ENCODE data around the gene BRSK2.
A peak's percentile ranks its signal among the peaks of the same experiment; 100 is the strongest.

BRSK2 gene

DNA sequence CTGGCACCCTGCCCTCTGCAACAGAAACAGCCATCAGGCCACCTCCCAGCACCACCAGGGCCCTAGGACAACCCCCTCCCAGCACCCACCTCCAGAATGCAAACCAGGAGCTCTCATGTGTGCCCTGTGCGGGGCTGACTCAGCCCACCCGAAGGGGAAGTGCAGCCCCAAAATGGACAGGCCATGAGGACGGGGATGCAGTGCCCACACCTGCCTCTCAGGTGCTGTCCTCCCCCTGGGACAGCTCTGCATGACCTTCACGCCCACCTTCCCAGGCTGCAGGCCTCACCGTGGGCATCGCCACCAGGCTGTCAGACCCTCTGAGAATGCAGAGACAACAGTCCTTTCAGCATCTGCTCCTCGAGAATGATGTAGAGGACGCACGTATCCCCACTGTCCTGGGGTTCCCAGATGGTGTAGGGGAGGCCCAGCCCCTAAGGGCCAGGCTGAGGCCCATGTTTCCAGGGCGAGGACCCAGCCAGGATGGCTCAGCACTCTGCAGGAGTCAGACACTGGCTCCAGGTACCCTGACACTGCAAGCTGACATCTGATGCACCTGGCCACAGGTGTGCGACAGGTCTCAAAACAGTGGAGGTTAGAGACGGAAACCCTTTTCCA lies 83.4 kb downstream of the BRSK2 start:
- Mint-ChIP-seq H3K27ac (no peak overlapping the region), H3K9me3 (no peaks in the 10 kb centered on the region), H3K36me3 (ENCODE audit: low read depth) (peaks cover 10% of the 10 kb centered on the region), H3K4me1 (peaks cover 8% of the 10 kb centered on the region), H3K4me3 (no peak overlapping the region), H3K27me3 (ENCODE audit: low read depth, poor library complexity) (no peaks in the 10 kb centered on the region)
- no peak for DNase-seq
- TF ChIP-seq, protein P1, sequence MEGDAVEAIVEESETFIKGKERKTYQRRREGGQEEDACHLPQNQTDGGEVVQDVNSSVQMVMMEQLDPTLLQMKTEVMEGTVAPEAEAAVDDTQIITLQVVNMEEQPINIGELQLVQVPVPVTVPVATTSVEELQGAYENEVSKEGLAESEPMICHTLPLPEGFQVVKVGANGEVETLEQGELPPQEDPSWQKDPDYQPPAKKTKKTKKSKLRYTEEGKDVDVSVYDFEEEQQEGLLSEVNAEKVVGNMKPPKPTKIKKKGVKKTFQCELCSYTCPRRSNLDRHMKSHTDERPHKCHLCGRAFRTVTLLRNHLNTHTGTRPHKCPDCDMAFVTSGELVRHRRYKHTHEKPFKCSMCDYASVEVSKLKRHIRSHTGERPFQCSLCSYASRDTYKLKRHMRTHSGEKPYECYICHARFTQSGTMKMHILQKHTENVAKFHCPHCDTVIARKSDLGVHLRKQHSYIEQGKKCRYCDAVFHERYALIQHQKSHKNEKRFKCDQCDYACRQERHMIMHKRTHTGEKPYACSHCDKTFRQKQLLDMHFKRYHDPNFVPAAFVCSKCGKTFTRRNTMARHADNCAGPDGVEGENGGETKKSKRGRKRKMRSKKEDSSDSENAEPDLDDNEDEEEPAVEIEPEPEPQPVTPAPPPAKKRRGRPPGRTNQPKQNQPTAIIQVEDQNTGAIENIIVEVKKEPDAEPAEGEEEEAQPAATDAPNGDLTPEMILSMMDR (IDR thresholded peaks at IDR 0.05), result no peak

DNA sequence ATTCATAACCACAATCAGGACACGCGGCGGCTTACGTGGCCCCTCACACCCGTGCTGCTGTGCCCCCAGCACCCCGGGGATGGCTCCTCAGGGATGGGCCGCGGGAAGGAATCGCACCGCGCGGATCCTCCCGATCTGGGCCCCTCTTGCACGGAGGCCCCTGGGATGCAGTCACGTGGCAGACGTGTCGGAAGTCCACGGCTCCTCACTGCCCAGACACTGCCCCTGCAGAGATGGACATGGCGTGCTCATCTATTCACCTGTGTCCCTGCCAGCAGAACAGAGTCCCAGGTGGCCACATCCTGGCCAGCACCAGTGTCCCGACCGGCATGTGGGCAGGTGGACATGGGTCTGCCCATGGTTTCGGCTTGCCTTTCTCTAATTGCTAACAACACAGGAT lies 84.1 kb downstream of the BRSK2 start:
- Mint-ChIP-seq H3K27me3 (ENCODE audit: low read depth, poor library complexity) (no peaks in the 10 kb centered on the region), H3K4me3 (no peak overlapping the region)
- no peak for DNase-seq

DNA sequence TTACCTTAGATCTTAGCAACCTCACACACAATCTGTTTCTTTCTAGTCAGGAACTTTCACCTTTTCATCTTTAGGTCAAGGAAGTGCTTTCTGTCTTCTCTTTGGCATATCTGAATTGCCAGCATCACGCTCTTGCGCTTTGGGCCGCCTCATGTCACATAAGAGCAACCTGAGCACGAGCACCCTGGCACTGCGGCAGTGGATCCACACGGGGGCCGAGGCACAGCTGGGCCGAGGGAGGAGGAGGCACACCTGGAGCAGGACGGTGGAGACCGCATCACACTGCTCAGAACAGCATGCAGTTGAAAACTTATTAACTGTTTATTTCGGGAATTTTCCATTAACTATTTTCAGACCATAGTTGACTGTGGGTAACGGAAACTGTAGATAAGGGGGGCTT lies 86.1 kb downstream of the BRSK2 start:
- H3K36me3 Mint-ChIP-seq (ENCODE audit: low read depth), result peaks cover 10% of the 10 kb centered on the region

More for the DNA sequence above, 84.1 kb downstream of the BRSK2 start:
- H3K27ac Mint-ChIP-seq, result peak overlapping the region; percentile 29
- peaks cover 9% of the 10 kb centered on the region for H3K4me1 Mint-ChIP-seq
- TF ChIP-seq, protein P1 (IDR thresholded peaks at IDR 0.05), result no peak
- peaks cover 10% of the 10 kb centered on the region for H3K36me3 Mint-ChIP-seq (ENCODE audit: low read depth)
- no peaks in the 10 kb centered on the region for H3K9me3 Mint-ChIP-seq

DNA sequence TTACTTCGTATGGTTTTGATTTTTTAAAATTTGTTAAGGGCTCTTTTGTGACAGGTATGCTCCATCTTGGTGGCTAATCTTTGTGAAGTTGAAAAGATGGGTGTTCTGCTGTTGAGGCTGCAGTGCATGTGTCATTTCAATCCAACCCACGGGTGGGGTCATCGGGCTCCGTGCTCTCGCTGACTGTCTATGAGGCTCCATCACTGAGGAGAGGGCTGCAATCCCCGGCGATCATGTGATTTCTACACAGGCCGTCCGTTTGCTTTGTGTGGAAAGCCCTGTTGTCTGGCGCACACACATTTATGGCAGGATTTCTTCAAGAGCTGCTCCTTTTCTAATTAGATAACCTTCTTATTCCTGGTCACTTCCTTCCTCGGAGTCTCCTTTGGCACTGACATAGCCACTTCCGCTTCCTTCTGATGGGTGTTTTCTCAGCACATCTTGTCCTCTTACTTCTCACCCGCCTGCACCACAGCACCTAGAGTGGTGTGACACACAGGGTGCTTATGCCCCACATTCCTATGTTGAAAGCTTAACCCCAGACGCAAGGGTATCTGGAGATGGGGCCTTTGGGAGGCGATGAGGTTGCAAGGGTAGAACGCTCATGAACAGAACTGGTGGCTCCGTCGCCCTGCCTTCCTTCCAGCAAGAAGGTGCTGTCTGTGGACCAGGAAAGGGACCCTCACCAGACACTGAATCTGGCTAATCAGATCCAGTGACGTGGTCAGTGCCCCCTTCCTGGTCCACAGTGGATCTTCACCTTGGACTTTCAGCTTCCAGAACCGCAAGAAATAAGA lies 87.4 kb downstream of the BRSK2 start:
- Mint-ChIP-seq H3K27me3 (ENCODE audit: low read depth, poor library complexity) (peaks cover 4% of the 10 kb centered on the region), H3K4me3 (no peak overlapping the region), H3K9me3 (no peaks in the 10 kb centered on the region), H3K4me1 (peaks cover 7% of the 10 kb centered on the region), H3K36me3 (ENCODE audit: low read depth) (peaks cover 10% of the 10 kb centered on the region), H3K27ac (peak overlapping the region; percentile 27)
- no peak for DNase-seq
- TF ChIP-seq, protein P1 (IDR thresholded peaks at IDR 0.05), result no peak

More for the DNA sequence above, 86.1 kb downstream of the BRSK2 start:
- no peak overlapping the region for H3K27ac Mint-ChIP-seq
- peaks cover 4% of the 10 kb centered on the region for H3K27me3 Mint-ChIP-seq (ENCODE audit: low read depth, poor library complexity)
- TF ChIP-seq, protein P1 (IDR thresholded peaks at IDR 0.05), result no peak
- H3K9me3 Mint-ChIP-seq, result no peaks in the 10 kb centered on the region
- no peak overlapping the region for H3K4me3 Mint-ChIP-seq
- DNase-seq, result no peak
- peaks cover 7% of the 10 kb centered on the region for H3K4me1 Mint-ChIP-seq

DNA sequence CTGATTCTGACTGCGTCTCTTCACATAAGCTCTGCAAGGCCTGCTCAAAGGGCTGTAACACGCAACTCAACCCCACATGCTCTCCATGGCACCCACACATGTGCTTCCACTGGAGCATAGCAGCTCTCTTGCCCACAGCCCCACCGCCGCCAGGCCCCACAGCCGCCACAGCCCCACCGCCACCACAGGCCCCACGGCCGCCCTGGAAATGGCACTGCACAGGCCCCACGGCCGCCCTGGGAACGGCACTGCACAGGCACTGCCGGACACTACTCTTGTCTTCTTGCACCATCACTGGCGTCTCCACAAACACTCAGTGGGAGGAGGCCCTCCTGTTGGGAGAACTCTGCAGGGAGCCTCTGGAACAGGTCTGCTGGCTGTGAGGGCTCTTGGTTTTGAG lies 88.3 kb downstream of the BRSK2 start:
- H3K4me1 Mint-ChIP-seq, result peaks cover 7% of the 10 kb centered on the region
- H3K27me3 Mint-ChIP-seq (ENCODE audit: low read depth, poor library complexity), result peaks cover 4% of the 10 kb centered on the region
- H3K4me3 Mint-ChIP-seq, result no peak overlapping the region
- H3K27ac Mint-ChIP-seq, result no peak overlapping the region
- no peaks in the 10 kb centered on the region for H3K9me3 Mint-ChIP-seq
- H3K36me3 Mint-ChIP-seq (ENCODE audit: low read depth), result peaks cover 10% of the 10 kb centered on the region
- no peak for DNase-seq
- TF ChIP-seq, protein P1 (IDR thresholded peaks at IDR 0.05), result no peak

Measured in nephron progenitor cell (in vitro differentiated cells).